NCI-H524 (cell line): ENCODE results near the gene HPS5.

Experiments
- DNase-seq, 2 experiments: peaks; one replicate each; lab custom pipeline; 2025; lab: John Stamatoyannopoulos, UW

Gene HPS5

DNA sequence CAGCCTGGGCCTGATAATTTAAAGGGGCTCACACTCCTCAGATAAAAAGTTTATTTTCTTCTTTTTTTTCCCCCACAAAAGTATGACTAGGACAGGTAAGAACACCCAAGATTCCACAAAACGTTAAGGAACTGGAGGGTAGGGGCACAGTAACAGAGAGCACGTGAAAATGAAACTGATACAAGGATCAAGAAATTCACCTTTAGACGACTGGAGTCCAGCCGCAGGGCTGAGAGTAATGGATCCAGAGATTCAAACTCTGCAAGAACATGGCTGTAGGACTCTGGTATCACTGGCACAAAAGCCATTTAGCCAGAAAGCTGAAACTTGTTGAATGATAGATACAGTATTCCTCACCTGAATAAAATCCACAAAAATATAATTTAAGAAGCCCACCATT, 4.4 kb downstream of the HPS5 start:
- DNase-seq, result no peak

DNA sequence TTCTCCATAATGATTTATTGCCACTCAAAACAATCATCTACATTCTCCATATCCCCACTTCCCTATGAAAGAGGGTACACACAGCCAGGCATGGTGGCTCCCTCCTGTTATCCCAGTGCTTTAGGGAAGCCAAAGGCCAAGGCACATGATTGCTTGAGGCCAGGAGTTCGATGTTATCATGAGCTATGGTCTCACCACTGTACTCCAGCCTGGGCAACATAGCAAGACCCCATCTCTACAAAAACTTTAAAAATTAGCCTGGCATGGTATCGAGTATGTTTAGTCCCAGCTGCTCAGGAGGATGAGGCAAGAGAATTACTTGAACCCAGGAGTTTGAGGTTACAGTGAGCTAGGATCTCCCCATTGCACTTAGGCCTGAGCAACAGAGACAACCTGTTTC, 6.0 kb downstream of the HPS5 start:
- DNase-seq, result no peak

DNA sequence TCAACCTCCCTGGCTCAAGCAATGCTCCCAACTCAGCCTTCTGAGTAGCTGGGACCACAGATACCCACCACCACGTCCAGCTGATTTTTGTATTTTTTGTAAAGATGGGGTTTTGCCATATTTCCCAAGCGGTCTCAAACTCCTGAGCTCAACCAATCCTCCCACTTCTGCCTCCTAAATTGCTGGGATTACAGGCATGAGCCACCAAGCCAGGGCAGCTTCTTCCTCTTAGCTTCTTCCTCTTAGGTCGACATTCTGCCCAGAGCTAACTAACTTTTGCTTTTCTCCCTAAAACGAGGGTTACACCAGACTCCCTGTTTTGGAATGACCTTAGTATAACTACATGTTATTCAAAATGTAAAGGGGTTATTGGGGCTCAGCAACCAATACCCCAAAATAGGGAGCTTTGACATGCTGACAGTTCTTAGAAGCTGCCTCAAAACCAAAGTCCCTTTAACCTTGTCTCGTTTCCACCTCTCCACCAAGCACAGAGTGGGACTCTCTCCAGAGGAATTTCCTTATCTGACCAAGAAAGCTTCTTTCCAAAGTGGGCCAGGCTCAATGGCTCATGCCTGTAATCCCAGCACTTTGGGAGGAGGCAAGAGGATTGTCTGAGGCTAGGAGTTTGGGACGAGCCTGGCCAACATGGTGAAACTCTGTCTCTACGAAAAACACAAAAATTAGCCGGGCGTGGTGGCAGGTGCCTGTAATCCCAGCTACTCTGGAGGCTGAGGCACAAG, 7.0 kb downstream of the HPS5 start:
- no peak for DNase-seq

DNA sequence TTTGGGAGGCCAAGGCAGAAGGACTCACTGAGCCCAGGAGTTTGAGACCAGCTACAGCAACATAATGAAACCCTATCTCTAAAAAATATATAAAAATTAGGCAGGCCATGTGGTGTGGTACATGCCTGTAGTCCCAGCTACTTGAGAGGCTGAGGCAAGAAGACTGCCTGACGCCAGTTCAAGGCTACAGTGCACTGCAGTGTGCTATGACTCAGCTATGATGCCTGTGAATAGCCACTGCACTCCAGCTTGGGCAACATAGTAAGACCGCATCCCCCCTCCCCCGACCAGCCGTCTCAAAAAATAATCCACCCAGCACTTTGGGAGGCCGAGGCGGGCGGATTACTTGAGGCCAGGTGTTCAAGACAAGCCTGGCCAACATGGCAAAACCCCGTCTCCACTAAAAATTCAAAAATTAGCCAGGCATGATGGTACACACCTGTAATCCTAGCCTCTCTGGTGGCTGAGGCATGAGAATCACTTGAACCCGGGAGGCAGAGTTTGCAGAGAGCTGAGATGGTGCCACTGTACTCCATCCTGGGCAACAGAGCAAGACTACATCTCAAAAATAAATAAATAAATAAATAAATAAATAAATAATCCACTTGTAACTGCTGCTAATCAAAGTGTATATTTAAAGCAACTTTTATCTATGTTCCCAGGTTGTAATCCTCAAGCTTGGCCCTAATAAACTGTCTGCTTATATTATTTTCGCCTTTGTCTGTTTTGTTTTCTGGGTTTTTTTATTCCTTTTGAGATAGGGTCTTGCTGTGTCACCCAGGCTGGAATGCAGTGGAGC, 7.8 kb downstream of the HPS5 start:
- no peak for DNase-seq

DNA sequence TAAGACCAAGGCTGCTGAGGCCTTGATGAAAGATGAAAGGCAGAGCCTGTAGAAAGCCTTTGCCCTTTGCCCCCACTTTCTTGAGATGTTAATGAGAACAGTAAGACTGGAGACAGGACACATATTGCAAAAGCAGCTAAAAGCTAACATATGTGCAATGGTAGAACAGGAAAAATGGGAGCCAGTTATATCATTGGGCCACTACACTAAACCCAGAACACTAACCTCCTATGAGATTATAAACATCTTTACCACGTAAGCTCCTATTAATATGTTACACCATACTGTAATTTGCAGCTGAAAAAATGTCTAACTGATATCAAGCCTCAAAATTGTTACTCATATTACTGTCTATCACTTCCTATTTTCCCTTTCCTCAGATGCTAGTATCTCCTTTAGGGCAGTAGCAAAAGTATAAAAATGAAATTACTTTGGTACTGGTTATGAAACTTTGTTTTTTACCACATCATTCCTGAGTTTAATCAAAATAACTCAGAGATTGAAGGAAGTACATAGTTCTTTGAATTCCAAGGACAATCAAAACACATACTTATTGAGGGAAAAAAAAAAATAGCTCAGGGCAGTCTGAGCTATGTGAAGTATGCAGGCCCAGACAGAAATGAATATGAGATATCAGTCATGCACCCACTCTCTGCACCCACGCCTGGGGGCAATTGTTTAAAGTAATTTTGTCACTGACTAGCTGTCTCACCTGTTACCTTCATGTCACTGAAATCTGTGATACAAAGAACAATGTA, 9.1 kb downstream of the HPS5 start:
- DNase-seq, result no peak

DNA sequence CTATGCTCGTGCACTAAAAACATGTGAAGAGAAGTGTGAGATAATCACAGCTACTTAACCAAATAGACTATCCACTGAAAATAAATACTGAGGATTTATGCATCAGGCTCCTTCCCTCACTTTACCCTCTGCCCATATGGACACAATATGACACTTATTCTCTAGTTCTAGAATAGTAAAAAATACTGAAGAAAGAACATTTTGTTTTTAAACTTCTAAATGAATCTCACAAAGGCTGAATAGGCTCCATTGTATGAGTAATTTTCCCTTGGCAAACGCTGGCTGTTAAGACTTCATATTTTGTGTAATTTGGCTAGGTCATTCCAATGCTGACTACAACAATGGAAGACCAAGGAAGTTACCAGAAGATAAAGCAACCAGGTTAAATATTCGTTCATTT, 9.9 kb downstream of the HPS5 start:
- no peak for DNase-seq

DNA sequence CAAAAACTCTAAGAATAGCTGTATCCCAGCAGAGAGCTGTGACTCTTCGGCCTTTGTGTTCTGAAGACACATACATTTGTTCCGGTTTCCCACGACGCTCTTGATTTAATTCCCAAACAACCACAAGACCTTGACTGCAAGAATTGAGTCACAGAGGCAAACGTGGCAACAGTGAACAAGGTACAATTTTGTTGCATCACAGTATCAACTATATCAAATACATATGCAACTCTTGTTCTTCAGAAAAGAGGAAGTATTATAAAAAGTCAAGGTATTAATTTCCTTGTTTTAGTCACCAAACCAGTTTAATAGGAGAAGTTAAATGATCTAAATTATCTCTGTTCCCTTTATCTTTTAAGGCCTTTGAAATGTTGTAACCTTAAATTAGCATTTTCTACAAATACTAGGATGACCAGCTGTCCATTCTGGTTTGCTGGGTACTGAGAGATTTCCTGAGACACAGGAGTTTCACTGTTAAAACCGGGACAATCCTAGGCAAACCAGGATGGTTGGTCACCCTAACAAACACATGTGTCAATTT, 11.1 kb downstream of the HPS5 start:
- DNase-seq, result no peak

DNA sequence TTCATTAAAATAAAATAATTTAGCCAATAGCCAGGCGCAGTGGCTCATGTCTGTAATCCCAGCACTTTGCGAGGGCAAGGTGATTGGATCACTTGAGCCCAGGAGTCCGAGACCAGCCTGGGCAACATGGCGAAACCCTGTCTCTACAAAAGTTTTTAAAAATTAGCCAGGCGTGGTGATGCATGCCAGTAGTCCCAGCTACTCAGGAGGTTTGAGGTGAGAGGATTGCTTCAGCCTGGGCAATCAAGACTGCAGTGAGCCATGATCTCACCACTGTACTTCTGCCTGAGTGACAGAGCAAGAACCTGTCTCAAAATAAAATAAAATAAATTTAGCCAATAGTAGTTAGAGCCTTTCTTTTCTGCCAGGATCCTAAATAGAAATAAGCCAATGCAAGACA, 12.2 kb downstream of the HPS5 start:
- no peak for DNase-seq

DNA sequence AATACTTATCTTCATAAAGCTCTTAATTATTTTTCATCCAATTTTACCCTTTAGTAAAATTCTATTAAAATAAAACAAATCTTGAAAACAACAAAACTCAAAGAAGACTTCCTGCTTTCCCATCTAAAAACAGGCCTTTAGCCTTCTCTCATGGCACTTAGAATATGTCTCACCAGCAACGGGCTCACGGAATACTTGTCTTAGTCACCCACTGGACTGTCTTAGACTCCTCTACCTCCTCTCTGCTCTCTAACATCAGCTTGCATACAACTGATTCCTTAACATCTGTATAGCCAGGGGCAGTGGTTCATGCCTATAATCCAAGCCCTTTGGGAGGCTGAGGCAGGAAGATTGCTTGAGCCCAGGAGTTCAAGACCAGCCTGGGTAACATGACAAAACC, 13.7 kb downstream of the HPS5 start:
- DNase-seq, result no peak

DNA sequence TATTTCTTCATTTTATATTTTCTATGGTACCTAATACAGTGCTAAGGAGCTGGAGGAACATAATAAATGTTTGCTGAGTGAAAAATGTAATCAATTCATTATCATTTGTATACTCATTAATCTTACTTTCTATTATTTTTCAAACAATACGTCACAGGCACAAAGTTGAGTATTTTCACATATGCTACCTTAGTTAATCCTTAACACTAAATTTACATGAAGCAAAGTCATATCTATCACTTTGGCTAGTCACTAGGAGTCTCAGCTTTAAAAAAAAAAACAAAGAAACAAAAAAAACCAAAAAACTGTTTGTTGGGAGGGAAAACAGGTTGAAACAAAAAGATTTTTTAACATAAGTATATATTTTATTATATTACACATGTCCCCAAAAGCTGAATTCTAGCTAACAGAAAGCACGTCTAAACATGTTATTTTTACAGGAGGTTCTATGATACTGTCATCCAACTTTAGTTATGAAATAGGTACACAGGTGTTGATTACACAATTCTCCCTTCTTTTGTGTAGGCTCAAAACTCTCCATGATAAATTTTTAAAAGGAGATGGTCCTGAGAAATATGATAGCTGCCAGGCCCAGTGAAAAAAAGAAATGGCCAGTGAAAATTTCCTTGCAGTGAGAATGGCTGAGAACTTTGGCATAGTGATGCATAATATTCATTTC, 14.3 kb downstream of the HPS5 start:
- no peak for DNase-seq

DNA sequence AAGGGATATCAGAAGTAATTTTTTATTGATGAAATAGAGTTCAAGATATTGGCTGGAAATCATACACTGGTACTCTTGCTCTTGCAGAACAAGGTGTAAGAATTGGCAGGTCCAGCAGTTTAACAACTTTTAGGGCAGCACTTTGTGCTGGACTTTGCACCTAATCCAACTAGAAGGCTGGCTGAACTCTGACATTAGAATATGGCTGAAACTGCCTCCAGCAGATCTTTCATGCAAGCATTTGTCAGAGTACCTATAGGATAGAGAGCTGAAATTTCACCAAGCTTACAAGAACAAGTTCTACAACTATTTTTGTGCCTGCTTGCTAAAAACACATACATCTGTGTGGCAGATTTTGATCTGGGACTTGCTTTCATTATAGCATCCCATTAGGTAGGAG, 17.2 kb downstream of the HPS5 start:
- DNase-seq, result no peak

DNA sequence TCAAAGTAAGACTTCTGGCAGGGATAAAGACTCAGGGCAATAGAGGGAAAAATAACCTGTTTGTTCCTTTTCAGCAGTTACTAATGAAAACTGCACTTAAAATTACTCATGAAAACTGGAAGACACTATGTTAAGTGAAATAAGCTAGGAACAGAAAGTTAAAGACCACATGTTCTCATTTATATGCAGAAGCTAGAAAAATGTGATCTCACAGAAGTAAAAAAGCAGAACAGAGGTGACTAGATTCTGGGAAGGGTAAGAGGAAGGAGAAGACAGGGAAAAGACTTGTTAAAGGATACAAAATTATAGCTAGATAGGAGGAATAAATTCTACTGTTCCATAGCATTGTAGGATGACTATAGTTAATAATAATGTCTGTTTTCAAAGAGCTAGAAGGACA, 22.2 kb downstream of the HPS5 start:
- no peak for DNase-seq

DNA sequence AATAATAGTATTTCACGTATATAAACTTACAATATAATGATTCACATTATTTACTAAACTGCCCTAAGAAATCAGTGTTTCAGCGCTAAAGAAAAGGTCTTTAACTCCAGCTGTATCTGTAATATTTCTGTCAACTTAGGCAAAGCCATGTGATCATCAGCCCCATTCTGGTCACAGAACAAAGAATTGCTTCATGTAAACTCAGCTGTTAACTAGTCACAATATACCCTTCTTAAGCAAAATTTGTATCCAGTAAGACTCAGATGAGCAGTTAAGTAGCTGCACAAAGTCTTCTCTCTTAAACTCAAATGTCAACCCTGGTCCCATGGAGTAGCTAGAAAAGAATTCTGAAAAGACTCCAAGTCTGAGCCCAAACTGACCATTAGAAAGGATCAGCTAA, 26.6 kb downstream of the HPS5 start:
- no peak for DNase-seq

DNA sequence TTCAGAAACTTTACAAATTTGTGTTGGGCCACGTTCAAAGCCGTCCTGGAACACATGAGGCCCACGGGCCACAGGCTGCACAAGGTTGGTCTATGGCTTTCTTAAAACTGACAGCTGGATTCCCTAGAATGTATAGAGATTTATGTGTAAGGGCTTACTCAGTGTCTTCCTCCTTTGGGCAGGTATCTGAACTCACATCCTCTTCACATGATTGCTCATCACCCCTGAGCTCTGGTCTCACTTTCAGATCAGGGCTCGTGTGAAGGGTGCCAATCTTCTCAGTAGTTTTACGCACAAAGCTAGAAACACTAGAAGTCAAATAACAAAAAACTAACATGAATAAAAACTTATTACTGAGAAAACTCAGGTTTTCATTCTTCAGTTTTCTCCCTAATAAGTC, 27.1 kb downstream of the HPS5 start:
- no peak for DNase-seq

DNA sequence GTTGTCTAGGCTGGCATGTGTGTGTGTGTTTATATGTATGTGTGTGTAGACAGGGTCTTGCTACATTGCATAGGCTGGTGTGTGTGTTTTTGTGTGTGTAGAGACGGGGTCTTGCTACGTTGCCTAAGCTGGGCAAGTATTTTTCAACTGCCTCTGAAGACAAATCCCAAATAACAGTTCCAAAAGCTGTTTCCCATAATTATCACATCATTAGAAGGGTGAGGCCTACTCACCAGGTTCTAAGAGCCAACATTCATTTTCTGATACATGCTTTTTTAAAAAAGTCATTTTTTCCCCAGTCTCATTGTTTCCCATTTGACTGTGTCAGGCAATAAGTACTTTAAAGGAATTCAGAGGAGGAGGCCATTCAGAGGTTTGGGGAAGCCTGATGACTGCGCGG, 33.0 kb downstream of the HPS5 start:
- DNase-seq, result no peak

DNA sequence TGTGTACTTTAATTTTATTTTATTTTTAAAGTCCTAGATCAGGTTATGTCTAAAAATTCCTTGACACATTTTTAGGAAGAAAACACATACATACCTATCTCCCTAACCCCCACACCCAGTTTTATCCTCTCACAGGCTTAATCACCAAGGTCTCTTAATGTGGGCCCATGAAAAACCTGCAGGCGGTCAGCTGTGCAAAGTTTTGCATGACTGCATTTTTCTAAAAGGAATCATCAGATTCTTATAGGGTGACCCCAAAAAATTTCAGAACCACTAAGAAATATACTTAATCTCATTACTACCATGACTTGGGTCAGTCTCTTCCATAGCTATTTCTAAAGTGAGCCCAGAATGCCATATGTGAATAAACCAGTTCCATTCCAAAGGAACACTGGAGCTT, 36.1 kb downstream of the HPS5 start:
- no peak for DNase-seq

DNA sequence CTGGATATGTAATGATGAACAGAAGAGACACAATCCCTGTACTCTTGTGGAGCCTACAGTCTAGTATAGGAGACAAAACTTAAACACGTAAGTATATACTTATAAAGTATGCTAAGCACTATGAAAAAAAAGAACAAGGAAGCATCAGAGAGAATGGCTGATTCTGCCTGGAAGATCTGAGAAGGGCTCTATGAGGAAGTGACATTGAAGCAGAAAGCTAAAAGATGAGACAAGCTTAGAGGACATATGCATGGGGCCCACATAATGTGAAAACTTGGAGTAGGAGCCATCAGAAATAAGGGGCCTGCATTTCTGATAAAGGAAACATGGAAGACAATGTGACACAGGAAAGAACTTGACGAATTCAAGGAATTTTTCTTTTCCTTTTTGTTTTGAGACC, 39.3 kb downstream of the HPS5 start:
- no peak for DNase-seq

DNA sequence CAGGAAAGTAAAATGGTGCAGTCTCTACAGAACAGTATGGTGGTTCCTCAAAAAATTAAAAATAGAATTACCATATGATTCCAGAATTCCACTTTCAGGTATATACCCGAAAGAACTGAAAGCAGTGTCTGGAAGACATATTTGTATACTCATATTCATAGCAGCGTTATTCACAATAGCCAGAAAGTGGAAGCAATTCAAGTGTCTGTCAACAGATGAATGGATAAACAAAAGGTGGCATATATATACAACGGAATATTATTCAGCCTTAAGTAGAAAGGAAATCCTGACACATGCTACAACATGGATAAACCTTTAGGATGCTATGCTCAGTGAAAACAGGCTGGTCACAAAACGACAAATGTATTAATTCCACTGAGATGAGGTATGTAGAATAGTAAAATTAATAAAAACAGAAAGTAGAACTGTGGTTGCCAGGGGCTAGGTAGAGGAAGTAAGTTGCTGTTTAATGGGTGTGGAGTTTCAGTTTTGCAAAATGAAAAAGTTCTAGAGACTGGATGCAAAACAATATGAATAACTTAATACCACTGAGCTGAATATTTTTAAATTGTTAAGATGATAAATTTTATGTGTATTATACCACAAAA, 41.4 kb downstream of the HPS5 start:
- DNase-seq, result no peak

DNA sequence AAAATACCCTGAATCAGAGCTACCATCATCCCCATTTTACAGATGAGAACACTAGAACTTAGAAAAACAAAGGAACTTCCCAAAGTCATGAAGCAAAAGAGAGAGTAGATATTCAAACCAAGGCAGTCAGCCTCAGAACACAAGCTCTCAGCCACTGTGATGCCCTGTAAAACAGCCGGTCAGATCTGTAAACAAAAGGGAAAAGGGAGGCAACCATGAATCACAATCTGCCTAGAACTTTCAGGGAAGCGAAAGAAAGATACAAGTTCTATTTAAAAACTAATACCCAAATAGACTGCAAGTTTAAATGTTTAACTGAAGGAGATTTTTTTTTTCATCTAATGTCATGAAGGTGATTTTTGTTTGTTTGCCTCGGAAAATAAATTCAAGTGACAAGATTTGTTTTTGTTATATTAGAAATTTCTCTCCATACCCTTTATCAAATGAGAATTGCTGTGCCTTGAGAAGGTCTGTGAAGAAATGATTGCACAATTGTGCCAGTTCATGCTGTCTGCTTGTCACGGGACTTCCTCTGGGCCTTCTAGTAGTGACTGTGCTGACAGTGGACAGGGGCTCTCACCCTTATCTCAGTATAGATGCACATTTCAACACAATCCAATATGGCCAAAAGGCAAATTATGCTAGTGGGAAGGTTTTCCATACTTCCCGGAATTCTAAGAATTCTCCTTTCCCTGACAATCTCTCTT, 44.2 kb downstream of the HPS5 start:
- no peak for DNase-seq

DNA sequence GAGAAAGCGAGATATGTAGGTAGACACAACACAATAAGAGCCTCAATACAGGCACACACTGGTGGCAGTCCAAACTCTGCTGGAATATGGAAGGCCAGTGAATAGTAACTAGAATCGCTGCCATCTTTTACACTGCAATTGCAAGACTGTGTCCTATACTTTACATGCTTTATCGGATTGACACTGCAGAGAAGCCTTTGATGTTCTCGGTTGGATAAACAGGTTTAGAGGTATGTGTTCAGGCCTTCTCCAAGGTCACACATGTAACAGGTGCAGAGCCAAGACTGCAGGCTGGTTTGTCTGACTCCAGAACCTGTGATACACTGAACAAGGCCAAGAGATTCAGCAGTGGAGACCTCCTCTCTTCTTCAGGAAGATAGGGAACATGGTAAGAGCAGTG, 50.7 kb downstream of the HPS5 start:
- no peak for DNase-seq

DNA sequence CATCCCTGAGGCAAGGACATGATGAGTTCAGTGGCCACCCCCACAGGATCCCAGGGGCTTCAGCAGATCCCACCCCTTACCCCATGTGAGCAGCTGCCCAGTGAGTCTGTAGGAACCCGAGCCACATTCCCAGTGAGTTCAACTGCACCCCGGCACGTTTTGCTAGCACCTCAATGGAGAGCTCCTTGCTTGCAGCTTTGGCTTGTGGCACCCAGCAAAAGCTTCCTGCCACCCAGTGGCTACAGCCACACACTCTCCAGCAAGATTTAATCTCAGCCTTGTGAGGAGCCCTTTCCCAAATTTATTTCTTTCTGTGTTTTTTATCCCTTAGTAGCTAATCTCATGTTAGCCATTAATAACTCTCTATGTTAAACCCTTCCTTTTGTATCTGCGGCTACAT, 51.8 kb downstream of the HPS5 start:
- no peak for DNase-seq
